BE2C (cell line): ENCODE measurements around the gene CXCR6.

Source experiments
- DNase-seq: peaks from one replicate; pipeline ENCODE4 v3.0.0-alpha.2; 2020
- H3K27me3 ChIP-seq: fragments of 250-450 bp; sonication (Bioruptor Pico); 2 replicates; pipeline ENCODE4 v1.5.1; 2020; ENCODE audit warnings: mild to moderate bottlenecking
- H3K36me3 ChIP-seq: fragments of 250-450 bp; sonication (Bioruptor Pico); 2 replicates; pipeline ENCODE4 v1.5.1; 2020; ENCODE audit warnings: mild to moderate bottlenecking
- H3K4me1 ChIP-seq: fragments of 250-450 bp; sonication (Bioruptor Pico); 2 replicates; pipeline ENCODE4 v1.5.1; 2020
- H3K4me3 ChIP-seq: 2 replicates; pipeline ENCODE4 v1.5.1; 2011; ENCODE audit warnings: low read depth, low read length
- H3K9me3 ChIP-seq: fragments of 250-450 bp; sonication (Bioruptor Pico); 2 replicates; pipeline ENCODE4 v1.5.1; 2020
- TF ChIP-seq, protein P1 (sequence below): IDR thresholded peaks from 2 replicates; pipeline ENCODE4 v1.5.1; 2012; ENCODE audit warnings: mild to moderate bottlenecking, low read depth, low read length

The CXCR6 gene

GRCh38 chr3:45906681-45907407, 36.4 kb upstream of the CXCR6 start:
- no peaks in the 10 kb centered on the region for H3K36me3 ChIP-seq
- H3K9me3 ChIP-seq = no peaks in the 10 kb centered on the region
- TF ChIP-seq, protein P1, sequence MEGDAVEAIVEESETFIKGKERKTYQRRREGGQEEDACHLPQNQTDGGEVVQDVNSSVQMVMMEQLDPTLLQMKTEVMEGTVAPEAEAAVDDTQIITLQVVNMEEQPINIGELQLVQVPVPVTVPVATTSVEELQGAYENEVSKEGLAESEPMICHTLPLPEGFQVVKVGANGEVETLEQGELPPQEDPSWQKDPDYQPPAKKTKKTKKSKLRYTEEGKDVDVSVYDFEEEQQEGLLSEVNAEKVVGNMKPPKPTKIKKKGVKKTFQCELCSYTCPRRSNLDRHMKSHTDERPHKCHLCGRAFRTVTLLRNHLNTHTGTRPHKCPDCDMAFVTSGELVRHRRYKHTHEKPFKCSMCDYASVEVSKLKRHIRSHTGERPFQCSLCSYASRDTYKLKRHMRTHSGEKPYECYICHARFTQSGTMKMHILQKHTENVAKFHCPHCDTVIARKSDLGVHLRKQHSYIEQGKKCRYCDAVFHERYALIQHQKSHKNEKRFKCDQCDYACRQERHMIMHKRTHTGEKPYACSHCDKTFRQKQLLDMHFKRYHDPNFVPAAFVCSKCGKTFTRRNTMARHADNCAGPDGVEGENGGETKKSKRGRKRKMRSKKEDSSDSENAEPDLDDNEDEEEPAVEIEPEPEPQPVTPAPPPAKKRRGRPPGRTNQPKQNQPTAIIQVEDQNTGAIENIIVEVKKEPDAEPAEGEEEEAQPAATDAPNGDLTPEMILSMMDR = peak; percentile 29
- H3K27me3 ChIP-seq = no peaks in the 10 kb centered on the region
- DNase-seq = no peak
- H3K4me1 ChIP-seq = no peaks in the 10 kb centered on the region
- H3K4me3 ChIP-seq = no peak overlapping the region

DNA sequence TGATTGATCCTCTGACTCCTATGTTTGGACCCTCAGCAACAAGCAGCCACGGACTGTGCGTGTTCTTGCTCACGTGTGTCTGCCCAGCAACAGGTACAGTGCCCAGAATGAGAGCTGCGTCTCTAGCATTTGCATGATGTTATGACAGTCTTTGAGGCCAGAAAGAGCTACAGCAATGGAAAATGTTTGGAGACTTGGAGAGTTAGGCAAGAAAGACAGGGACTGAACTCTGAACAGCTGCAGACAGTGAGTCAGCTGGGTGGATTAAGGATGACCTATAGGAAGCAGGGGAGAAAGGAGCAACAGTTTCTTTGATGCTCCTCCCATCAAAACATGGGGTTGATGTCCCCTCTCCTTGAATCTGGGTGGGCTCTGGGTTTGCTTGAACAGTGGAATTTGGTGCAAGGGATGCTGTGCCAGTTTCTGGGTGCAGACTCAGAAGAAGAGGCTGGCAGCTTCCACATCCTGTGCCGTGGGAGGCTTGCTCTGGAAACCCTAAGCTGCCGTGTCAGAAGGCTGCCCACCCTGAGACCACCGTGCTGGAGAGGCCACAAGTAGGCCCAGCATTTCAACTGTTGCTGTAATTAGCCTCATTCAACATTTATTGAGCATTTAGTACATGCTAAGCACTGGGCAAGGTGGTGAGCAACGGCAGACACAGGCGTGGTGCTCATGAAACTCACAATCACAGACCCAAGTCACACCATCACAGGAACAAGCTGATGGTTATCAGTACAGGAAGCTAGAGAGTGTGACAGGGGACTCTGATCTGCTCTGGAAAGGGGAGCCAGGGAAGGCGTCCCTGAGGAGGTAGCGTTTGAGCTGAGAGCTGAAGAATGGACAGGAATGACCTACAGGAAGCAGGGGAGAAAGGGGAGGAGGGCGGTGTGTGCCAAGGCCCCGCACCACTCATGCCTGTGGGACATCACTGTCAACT, 35.2 kb upstream of the CXCR6 start:
- TF ChIP-seq, protein P1 = no peak
- H3K9me3 ChIP-seq = no peaks in the 10 kb centered on the region
- no peaks in the 10 kb centered on the region for H3K36me3 ChIP-seq
- H3K27me3 ChIP-seq = no peaks in the 10 kb centered on the region
- no peak overlapping the region for H3K4me3 ChIP-seq
- H3K4me1 ChIP-seq = no peaks in the 10 kb centered on the region
- no peak for DNase-seq

GRCh38 chr3:45908761-45909160, 34.5 kb upstream of the CXCR6 start:
- Histone ChIP-seq H3K4me1 (no peaks in the 10 kb centered on the region), H3K36me3 (no peaks in the 10 kb centered on the region), H3K27me3 (no peaks in the 10 kb centered on the region), H3K4me3 (no peak overlapping the region), H3K9me3 (no peaks in the 10 kb centered on the region)
- TF ChIP-seq, protein P1 = no peak
- no peak for DNase-seq

- Histone ChIP-seq H3K27me3 (no peaks in the 10 kb centered on the region), H3K4me1 (no peaks in the 10 kb centered on the region), H3K36me3 (no peaks in the 10 kb centered on the region), H3K4me3 (no peak overlapping the region), H3K9me3 (no peaks in the 10 kb centered on the region)
- TF ChIP-seq, protein P1 = no peak
- DNase-seq = no peak
Measured at GRCh38 chr3:45909542-45909941, 33.7 kb upstream of the CXCR6 start.

DNA sequence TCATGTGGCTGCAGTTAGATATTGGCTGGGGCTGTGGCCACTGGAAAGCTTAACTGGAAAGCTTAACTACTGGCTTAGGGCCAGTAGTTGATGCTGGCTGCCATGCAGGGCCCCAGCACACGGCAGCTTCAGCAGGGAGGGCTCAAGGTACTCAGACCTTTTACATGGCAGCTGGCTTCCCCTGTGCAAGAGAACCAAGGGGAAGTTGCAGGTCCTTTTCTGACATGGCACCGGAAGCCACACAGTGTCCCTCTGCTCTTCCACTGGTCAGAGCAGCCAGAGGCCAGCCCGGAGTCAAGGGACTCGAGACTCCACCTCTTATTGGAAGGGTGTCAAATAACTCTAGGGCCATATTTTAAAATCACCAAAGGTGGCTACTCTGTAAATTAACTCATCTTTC, 32.4 kb upstream of the CXCR6 start:
- Histone ChIP-seq H3K4me1 (no peaks in the 10 kb centered on the region), H3K36me3 (no peaks in the 10 kb centered on the region), H3K9me3 (no peaks in the 10 kb centered on the region), H3K4me3 (no peak overlapping the region), H3K27me3 (no peaks in the 10 kb centered on the region)
- DNase-seq = no peak
- TF ChIP-seq, protein P1 = no peak
